Osteoblast (primary cell): ENCODE measurements around the gene PTGES2. TPM values are rescaled to one million over a fixed set of nuclear protein-coding genes. Genes with fewer than 3 reads are reported as not detected.
A peak's percentile ranks its signal among the peaks of the same experiment; 100 is the strongest.

Experiments
- DNase-seq: peaks from one replicate; pipeline ENCODE4 v3.0.0; 2011; ENCODE audit warnings: low spot score, mixed read lengths; ENCODE audit not compliant: insufficient read length; ENCODE audit errors: missing footprints
- H2AFZ ChIP-seq: 2 replicates; pipeline ENCODE4 v1.6.0; 2011; ENCODE audit warnings: mild to moderate bottlenecking, low read length
- H3K27ac ChIP-seq: 2 replicates; pipeline ENCODE4 v1.5.1; 2011; ENCODE audit warnings: mild to moderate bottlenecking, low read depth, low read length, moderate library complexity
- H3K27me3 ChIP-seq: 2 replicates; pipeline ENCODE4 v1.6.0; 2012; ENCODE audit warnings: mild to moderate bottlenecking, control low read depth, inconsistent platforms, low read length, moderate library complexity; ENCODE audit not compliant: insufficient read depth
- H3K36me3 ChIP-seq: 2 replicates; pipeline ENCODE4 v1.5.1; 2011; ENCODE audit warnings: mild to moderate bottlenecking, low read length, control low read depth, moderate library complexity; ENCODE audit not compliant: insufficient read depth
- H3K4me1 ChIP-seq: 2 replicates; pipeline ENCODE4 v1.5.1; 2011; ENCODE audit warnings: mild to moderate bottlenecking, low read length, control low read depth, moderate library complexity; ENCODE audit not compliant: insufficient read depth
- H3K4me2 ChIP-seq: 2 replicates; pipeline ENCODE4 v1.6.0; 2011; ENCODE audit warnings: mild to moderate bottlenecking, low read length; ENCODE audit not compliant: insufficient read depth
- H3K4me3 ChIP-seq: fragments of 200-600 bp; sonication (generic); 3 replicates; pipeline ENCODE4 v1.5.1; 2012; ENCODE audit warnings: mild to moderate bottlenecking, low read length, inconsistent platforms; ENCODE audit not compliant: insufficient read depth
- H3K79me2 ChIP-seq: 2 replicates; pipeline ENCODE4 v1.6.0; 2012; ENCODE audit warnings: mild to moderate bottlenecking, low read length, control low read depth, inconsistent platforms; ENCODE audit not compliant: insufficient read depth
- H3K9me3 ChIP-seq: 2 replicates; pipeline ENCODE4 v1.5.1; 2011; ENCODE audit warnings: low read depth, low read length, control low read depth
- H4K20me1 ChIP-seq: 2 replicates; pipeline ENCODE4 v1.6.0; 2012; ENCODE audit warnings: mild to moderate bottlenecking, low read length, control low read depth; ENCODE audit not compliant: insufficient read depth
- CTCF ChIP-seq: IDR thresholded peaks from 2 replicates; pipeline ENCODE4 v1.5.1; 2011; ENCODE audit warnings: mild to moderate bottlenecking, low read depth, low read length, moderate library complexity; ENCODE audit errors: extremely low read depth
- total RNA-seq: library from RNA; depleted of rRNA; stranded (reverse); fragments of >200 nt; gene quantifications from 2 replicates; pipeline ENCODE4 v1.2.3, GENCODE V29; 2012

Gene PTGES2
- total RNA-seq, 1 donor, result 50.3 TPM

- H3K4me3 ChIP-seq, result no peak overlapping the region
- no peaks in the 10 kb centered on the region for H3K9me3 ChIP-seq
- no peaks in the 10 kb centered on the region for H3K36me3 ChIP-seq
- no peaks in the 10 kb centered on the region for H4K20me1 ChIP-seq
- peaks cover 76% of the 10 kb centered on the region for H3K79me2 ChIP-seq
- no peak for DNase-seq
- no peaks in the 10 kb centered on the region for H3K27me3 ChIP-seq
- no peak overlapping the region for H3K4me2 ChIP-seq
- TF ChIP-seq CTCF, result no peak
- H3K4me1 ChIP-seq, result peaks cover 18% of the 10 kb centered on the region
- H3K27ac ChIP-seq, result no peak overlapping the region
- H2AFZ ChIP-seq, result no peak overlapping the region
Observed at GRCh38 chr9:128087262-128087661, 40.3 kb downstream of the PTGES2 start.

- peaks cover 69% of the 10 kb centered on the region for H3K79me2 ChIP-seq
Observed at GRCh38 chr9:128085943-128086342, 41.6 kb downstream of the PTGES2 start.

GRCh38 chr9:128084746-128085145, 42.8 kb downstream of the PTGES2 start:
- no peaks in the 10 kb centered on the region for H3K36me3 ChIP-seq
- H2AFZ ChIP-seq, result no peak overlapping the region
- peaks cover 22% of the 10 kb centered on the region for H3K4me1 ChIP-seq
- H3K27me3 ChIP-seq, result no peaks in the 10 kb centered on the region
- H3K27ac ChIP-seq, result no peak overlapping the region
- peaks cover 3% of the 10 kb centered on the region for H4K20me1 ChIP-seq
- H3K4me2 ChIP-seq, result no peak overlapping the region
- no peak for TF ChIP-seq CTCF
- H3K4me3 ChIP-seq, result no peak overlapping the region
- no peaks in the 10 kb centered on the region for H3K9me3 ChIP-seq
- peaks cover 65% of the 10 kb centered on the region for H3K79me2 ChIP-seq
- peak; percentile 69 for DNase-seq

More at GRCh38 chr9:128085943-128086342, 41.6 kb downstream of the PTGES2 start:
- Histone ChIP-seq H3K9me3 (no peaks in the 10 kb centered on the region), H3K36me3 (no peaks in the 10 kb centered on the region), H3K27me3 (no peaks in the 10 kb centered on the region), H3K4me3 (no peak overlapping the region), H4K20me1 (peaks cover 3% of the 10 kb centered on the region), H3K4me1 (peaks cover 20% of the 10 kb centered on the region), H3K4me2 (no peak overlapping the region), H2AFZ (no peak overlapping the region), H3K27ac (no peak overlapping the region)
- no peak for DNase-seq
- no peak for TF ChIP-seq CTCF

- no peak for DNase-seq
- peaks cover 60% of the 10 kb centered on the region for H3K79me2 ChIP-seq
- no peaks in the 10 kb centered on the region for H3K9me3 ChIP-seq
- H3K27ac ChIP-seq, result peak overlapping the region; percentile 82
- no peaks in the 10 kb centered on the region for H3K27me3 ChIP-seq
- peaks cover 7% of the 10 kb centered on the region for H4K20me1 ChIP-seq
- H2AFZ ChIP-seq, result no peak overlapping the region
- no peak overlapping the region for H3K4me2 ChIP-seq
- TF ChIP-seq CTCF, result no peak
- peaks cover 38% of the 10 kb centered on the region for H3K4me1 ChIP-seq
- H3K36me3 ChIP-seq, result no peaks in the 10 kb centered on the region
- no peak overlapping the region for H3K4me3 ChIP-seq
Observed at GRCh38 chr9:128082151-128082550, 45.4 kb downstream of the PTGES2 start.
